GM23338 (cell line): ENCODE measurements around the gene MAPT. TPM values are rescaled to one million over a fixed set of nuclear protein-coding genes. Genes with fewer than 3 reads are reported as not detected.

Experiments used
- ATAC-seq: fragments of 200-7000 bp; cut with Tn5 transposase; 3 replicates; pipeline ENCODE4 v1.9.1; 2020
- DNase-seq: peaks from one replicate; pipeline ENCODE4 v3.0.0-alpha.2; 2015; ENCODE audit warnings: low spot score
- H2AFZ ChIP-seq: fragments of 200-600 bp; sonication (generic); 2 replicates; pipeline ENCODE4 v1.8.0; 2016; ENCODE audit warnings: antibody characterized with exemption, mild to moderate bottlenecking, moderate library complexity
- H3F3A ChIP-seq: fragments of 200-600 bp; sonication (generic); replicated peaks from 2 replicates; pipeline ENCODE4 v1.8.0; 2017; ENCODE audit warnings: antibody characterized with exemption, mixed run types, low read depth
- H3K27ac ChIP-seq: fragments of 200-600 bp; sonication (generic); 2 replicates; pipeline ENCODE4 v1.6.1; 2016; ENCODE audit warnings: low read depth
- H3K27me3 ChIP-seq: fragments of 200-600 bp; sonication (generic); 2 replicates; pipeline ENCODE4 v1.8.0; 2016; ENCODE audit warnings: mild to moderate bottlenecking, mixed run types, moderate library complexity; ENCODE audit not compliant: insufficient read depth
- H3K36me3 ChIP-seq: fragments of 200-600 bp; sonication (generic); 2 replicates; pipeline ENCODE4 v1.8.0; 2016; ENCODE audit warnings: mild to moderate bottlenecking; ENCODE audit not compliant: insufficient read depth
- H3K4me1 ChIP-seq: fragments of 200-600 bp; sonication (generic); 2 replicates; pipeline ENCODE4 v1.8.0; 2016; ENCODE audit warnings: mild to moderate bottlenecking, moderate library complexity; ENCODE audit not compliant: insufficient read depth
- H3K4me2 ChIP-seq: fragments of 200-600 bp; sonication (generic); 2 replicates; pipeline ENCODE4 v1.7.1; 2017; ENCODE audit warnings: mixed run types
- H3K4me3 ChIP-seq: fragments of 200-600 bp; sonication (generic); 2 replicates; pipeline ENCODE4 v1.6.1; 2016; ENCODE audit warnings: mixed run types
- H3K79me2 ChIP-seq: fragments of 200-600 bp; sonication (generic); replicated peaks from 2 replicates; pipeline ENCODE4 v1.8.0; 2017; ENCODE audit warnings: mild to moderate bottlenecking; ENCODE audit not compliant: insufficient read depth
- H3K9me2 ChIP-seq: fragments of 200-600 bp; sonication (generic); 2 replicates; pipeline ENCODE4 v1.8.0; 2017; ENCODE audit not compliant: insufficient read depth
- H4K20me1 ChIP-seq: fragments of 200-600 bp; sonication (generic); replicated peaks from 2 replicates; pipeline ENCODE4 v1.8.0; 2017; ENCODE audit warnings: mild to moderate bottlenecking; ENCODE audit not compliant: insufficient read depth
- H3K27ac Mint-ChIP-seq: 2 replicates; pipeline ENCODE4 v1.8.0; 2020; ENCODE audit warnings: inconsistent platforms, mild to moderate bottlenecking, moderate library complexity, mixed read lengths
- H3K27me3 Mint-ChIP-seq: 3 replicates; pipeline ENCODE4 v1.8.0; 2022; ENCODE audit warnings: low read depth, mild to moderate bottlenecking, moderate library complexity, mixed read lengths, inconsistent platforms; ENCODE audit not compliant: insufficient read depth, poor library complexity
- H3K36me3 Mint-ChIP-seq: 3 replicates; pipeline ENCODE4 v1.8.0; 2021; ENCODE audit warnings: low read depth, mild to moderate bottlenecking, inconsistent platforms, moderate library complexity, mixed read lengths
- H3K4me1 Mint-ChIP-seq: 3 replicates; pipeline ENCODE4 v1.8.0; 2020; ENCODE audit warnings: mild to moderate bottlenecking, inconsistent platforms, mixed read lengths
- H3K4me3 Mint-ChIP-seq: 3 replicates; pipeline ENCODE4 v1.8.0; 2021; ENCODE audit warnings: moderate library complexity, mild to moderate bottlenecking, inconsistent platforms, mixed read lengths
- H3K9me3 Mint-ChIP-seq: 3 replicates; pipeline ENCODE4 v1.8.0; 2020; ENCODE audit warnings: moderate library complexity, mild to moderate bottlenecking, inconsistent platforms, mixed read lengths
- CREB1 ChIP-seq: fragments of 250-450 bp; sonication (Bioruptor Pico); IDR thresholded peaks from 2 replicates; pipeline ENCODE4 v1.5.0; 2020; ENCODE audit warnings: low read depth, mild to moderate bottlenecking, moderate library complexity
- EZH2phosphoT487 ChIP-seq: fragments of 200-600 bp; sonication (generic); IDR thresholded peaks from one replicate; pipeline ENCODE4 v1.8.1; 2018; ENCODE audit warnings: antibody characterized with exemption; ENCODE audit not compliant: unreplicated experiment
- JUNB ChIP-seq: IDR thresholded peaks from one replicate; pipeline ENCODE4 v1.6.1; 2016; ENCODE audit warnings: antibody characterized with exemption; ENCODE audit not compliant: unreplicated experiment
- POLR2AphosphoS5 ChIP-seq: IDR thresholded peaks from 2 replicates; pipeline ENCODE4 v1.6.1; 2016; ENCODE audit warnings: antibody characterized with exemption, low read depth
- STAT1 ChIP-seq: IDR thresholded peaks from one replicate; pipeline ENCODE4 v1.6.1; 2016; ENCODE audit warnings: antibody characterized with exemption; ENCODE audit not compliant: unreplicated experiment
- ZNF114 ChIP-seq: fragments of 250-450 bp; sonication (Bioruptor Pico); IDR thresholded peaks from 2 replicates; pipeline ENCODE4 v1.5.0; 2020; ENCODE audit warnings: mild to moderate bottlenecking, moderate library complexity
- ZNF331 ChIP-seq: fragments of 250-450 bp; sonication (Bioruptor Pico); IDR thresholded peaks from 2 replicates; pipeline ENCODE4 v1.5.0; 2020; ENCODE audit warnings: low read depth, mild to moderate bottlenecking, moderate library complexity
- polyA plus RNA-seq: library from polyadenylated mRNA; unstranded; fragments of >200 nt; fragmentation: Nextera tagmentation; extraction: Ambion mirVana; gene quantifications from 2 replicates; pipeline ENCODE4 v1.2.1, GENCODE V29; 2016
- total RNA-seq: library from RNA; depleted of rRNA; stranded (reverse); fragments of >200 nt; shearing (Covaris generic); gene quantifications from 2 replicates; pipeline ENCODE4 v1.2.3, GENCODE V29; 2014
- TF ChIP-seq, protein P1 (sequence below), 2 experiments: fragments of 200-600 bp in 1 of 2; sonication (generic) in 1 of 2; conservative IDR thresholded peaks; 2 replicates each; pipeline versions ENCODE4 v1.5.1 to v1.6.1; 2016 to 2017; ENCODE audit warnings: antibody characterized with exemption in 2 of 2, low read depth in 2 of 2, mild to moderate bottlenecking in 2 of 2, moderate library complexity in 1 of 2
- TF ChIP-seq, protein P2 (sequence below): IDR thresholded peaks from one replicate; pipeline ENCODE4 v1.6.1; 2018; ENCODE audit warnings: antibody characterized with exemption; ENCODE audit not compliant: unreplicated experiment
- TF ChIP-seq, protein P3 (sequence below): fragments of 250-450 bp; sonication (Bioruptor Pico); IDR thresholded peaks from 2 replicates; pipeline ENCODE4 v1.5.0; 2020; ENCODE audit warnings: mild to moderate bottlenecking, moderate library complexity

The MAPT gene
- total and polyA plus RNA-seq, 2 experiments from 2014 or later = 1.1 to 2.1 TPM

DNA sequence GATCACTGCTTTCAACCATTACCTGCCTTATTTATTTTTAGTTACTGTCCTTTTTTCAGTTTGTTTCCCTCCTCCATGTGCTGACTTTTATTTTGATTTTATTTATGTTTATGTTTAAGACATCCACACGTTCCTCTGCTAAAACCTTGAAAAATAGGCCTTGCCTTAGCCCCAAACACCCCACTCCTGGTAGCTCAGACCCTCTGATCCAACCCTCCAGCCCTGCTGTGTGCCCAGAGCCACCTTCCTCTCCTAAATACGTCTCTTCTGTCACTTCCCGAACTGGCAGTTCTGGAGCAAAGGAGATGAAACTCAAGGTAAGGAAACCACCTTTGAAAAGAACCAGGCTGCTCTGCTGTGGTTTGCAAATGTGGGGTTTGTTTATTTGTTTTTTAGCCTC lies 95.4 kb downstream of the MAPT start (continued):
- no peak for TF ChIP-seq STAT1
- TF ChIP-seq JUNB = no peak
- no peak for TF ChIP-seq EZH2phosphoT487
- TF ChIP-seq ZNF114 (CRISPR knock-in tag) = no peak
- TF ChIP-seq ZNF331 = no peak

DNA sequence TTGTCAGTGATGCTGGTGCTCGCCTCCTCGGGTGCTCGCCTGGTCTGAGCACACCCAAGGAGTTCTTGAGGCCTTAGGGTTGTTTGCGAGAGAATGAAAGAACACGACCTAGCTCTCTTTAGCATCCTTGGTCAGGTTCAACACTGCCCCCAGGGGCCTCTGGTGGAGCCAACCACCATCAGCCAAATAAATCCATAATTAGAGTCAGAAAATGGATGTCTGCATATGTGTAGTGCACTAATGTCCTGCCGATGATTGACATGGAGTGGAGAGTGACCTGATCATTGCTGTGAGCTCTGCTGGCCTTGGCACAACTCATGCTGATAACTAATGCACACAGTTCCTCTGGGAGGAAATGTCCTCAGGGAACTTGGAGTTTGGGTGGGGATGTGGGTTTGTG lies 96.5 kb downstream of the MAPT start:
- no peak overlapping the region for H2AFZ ChIP-seq
- H3K9me2 ChIP-seq = no peaks in the 10 kb centered on the region
- no peak overlapping the region for H3K27ac ChIP-seq
- Mint-ChIP-seq H3K36me3 (no peaks in the 10 kb centered on the region), H3K4me1 (peaks cover 5% of the 10 kb centered on the region), H3K27ac (no peak overlapping the region), H3K4me3 (no peak overlapping the region), H3K9me3 (no peaks in the 10 kb centered on the region; the same call in 2 of the 3 replicates), H3K27me3 (peaks cover 8% of the 10 kb centered on the region)
- no peaks in the 10 kb centered on the region; the same call in 1 of the 2 replicates for H3K4me1 ChIP-seq
- no peaks in the 10 kb centered on the region for H3K36me3 ChIP-seq
- no peaks in the 10 kb centered on the region for H3K79me2 ChIP-seq
- no peaks in the 10 kb centered on the region for H3K27me3 ChIP-seq
- ATAC-seq = no peak
- no peak for TF ChIP-seq CREB1 (CRISPR knock-in tag)
- TF ChIP-seq, protein P1, sequence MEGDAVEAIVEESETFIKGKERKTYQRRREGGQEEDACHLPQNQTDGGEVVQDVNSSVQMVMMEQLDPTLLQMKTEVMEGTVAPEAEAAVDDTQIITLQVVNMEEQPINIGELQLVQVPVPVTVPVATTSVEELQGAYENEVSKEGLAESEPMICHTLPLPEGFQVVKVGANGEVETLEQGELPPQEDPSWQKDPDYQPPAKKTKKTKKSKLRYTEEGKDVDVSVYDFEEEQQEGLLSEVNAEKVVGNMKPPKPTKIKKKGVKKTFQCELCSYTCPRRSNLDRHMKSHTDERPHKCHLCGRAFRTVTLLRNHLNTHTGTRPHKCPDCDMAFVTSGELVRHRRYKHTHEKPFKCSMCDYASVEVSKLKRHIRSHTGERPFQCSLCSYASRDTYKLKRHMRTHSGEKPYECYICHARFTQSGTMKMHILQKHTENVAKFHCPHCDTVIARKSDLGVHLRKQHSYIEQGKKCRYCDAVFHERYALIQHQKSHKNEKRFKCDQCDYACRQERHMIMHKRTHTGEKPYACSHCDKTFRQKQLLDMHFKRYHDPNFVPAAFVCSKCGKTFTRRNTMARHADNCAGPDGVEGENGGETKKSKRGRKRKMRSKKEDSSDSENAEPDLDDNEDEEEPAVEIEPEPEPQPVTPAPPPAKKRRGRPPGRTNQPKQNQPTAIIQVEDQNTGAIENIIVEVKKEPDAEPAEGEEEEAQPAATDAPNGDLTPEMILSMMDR (conservative IDR thresholded peaks at IDR 0.05; ENCODE audit: low read depth in 2 of 2) = peak; percentile 16 to 23; a peak in 1 of 4 replicates
- no peaks in the 10 kb centered on the region for H4K20me1 ChIP-seq
- no peak overlapping the region for H3K4me3 ChIP-seq
- H3K4me2 ChIP-seq = no peak overlapping the region
- DNase-seq = no peak
- H3F3A ChIP-seq = no peaks in the 10 kb centered on the region

DNA sequence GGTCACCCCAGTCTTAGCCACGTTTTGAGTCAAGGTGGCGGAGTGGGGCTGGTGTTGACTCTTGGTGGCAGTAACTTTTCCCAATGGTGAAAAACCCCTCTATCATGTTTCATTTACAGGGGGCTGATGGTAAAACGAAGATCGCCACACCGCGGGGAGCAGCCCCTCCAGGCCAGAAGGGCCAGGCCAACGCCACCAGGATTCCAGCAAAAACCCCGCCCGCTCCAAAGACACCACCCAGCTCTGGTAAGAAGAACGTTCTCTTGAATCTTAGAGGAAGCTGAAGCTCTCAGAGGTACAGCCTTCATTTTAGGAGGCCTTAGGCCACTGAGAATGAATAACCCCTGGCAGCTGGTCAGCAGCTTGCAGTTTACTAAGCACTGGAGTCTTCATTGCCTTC lies 97.0 kb downstream of the MAPT start:
- Histone ChIP-seq H3K27me3 (no peaks in the 10 kb centered on the region), H3K4me1 (no peaks in the 10 kb centered on the region; the same call in 1 of the 2 replicates), H3K9me2 (no peaks in the 10 kb centered on the region), H2AFZ (no peak overlapping the region), H3K27ac (no peak overlapping the region), H3K4me3 (no peak overlapping the region), H3K36me3 (no peaks in the 10 kb centered on the region), H4K20me1 (no peaks in the 10 kb centered on the region), H3K4me2 (no peak overlapping the region), H3F3A (no peaks in the 10 kb centered on the region), H3K79me2 (no peaks in the 10 kb centered on the region)
- DNase-seq = no peak
- H3K36me3 Mint-ChIP-seq = no peaks in the 10 kb centered on the region
- ATAC-seq = no peak
- no peak overlapping the region for H3K4me3 Mint-ChIP-seq
- no peak overlapping the region for H3K27ac Mint-ChIP-seq
- H3K9me3 Mint-ChIP-seq = no peaks in the 10 kb centered on the region; the same call in 2 of the 3 replicates
- H3K4me1 Mint-ChIP-seq = peaks cover 5% of the 10 kb centered on the region
- H3K27me3 Mint-ChIP-seq = peaks cover 8% of the 10 kb centered on the region
- TF ChIP-seq, protein P2, sequence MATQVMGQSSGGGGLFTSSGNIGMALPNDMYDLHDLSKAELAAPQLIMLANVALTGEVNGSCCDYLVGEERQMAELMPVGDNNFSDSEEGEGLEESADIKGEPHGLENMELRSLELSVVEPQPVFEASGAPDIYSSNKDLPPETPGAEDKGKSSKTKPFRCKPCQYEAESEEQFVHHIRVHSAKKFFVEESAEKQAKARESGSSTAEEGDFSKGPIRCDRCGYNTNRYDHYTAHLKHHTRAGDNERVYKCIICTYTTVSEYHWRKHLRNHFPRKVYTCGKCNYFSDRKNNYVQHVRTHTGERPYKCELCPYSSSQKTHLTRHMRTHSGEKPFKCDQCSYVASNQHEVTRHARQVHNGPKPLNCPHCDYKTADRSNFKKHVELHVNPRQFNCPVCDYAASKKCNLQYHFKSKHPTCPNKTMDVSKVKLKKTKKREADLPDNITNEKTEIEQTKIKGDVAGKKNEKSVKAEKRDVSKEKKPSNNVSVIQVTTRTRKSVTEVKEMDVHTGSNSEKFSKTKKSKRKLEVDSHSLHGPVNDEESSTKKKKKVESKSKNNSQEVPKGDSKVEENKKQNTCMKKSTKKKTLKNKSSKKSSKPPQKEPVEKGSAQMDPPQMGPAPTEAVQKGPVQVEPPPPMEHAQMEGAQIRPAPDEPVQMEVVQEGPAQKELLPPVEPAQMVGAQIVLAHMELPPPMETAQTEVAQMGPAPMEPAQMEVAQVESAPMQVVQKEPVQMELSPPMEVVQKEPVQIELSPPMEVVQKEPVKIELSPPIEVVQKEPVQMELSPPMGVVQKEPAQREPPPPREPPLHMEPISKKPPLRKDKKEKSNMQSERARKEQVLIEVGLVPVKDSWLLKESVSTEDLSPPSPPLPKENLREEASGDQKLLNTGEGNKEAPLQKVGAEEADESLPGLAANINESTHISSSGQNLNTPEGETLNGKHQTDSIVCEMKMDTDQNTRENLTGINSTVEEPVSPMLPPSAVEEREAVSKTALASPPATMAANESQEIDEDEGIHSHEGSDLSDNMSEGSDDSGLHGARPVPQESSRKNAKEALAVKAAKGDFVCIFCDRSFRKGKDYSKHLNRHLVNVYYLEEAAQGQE = no peak
- TF ChIP-seq EZH2phosphoT487 (no peak), POLR2AphosphoS5 (no peak)
- TF ChIP-seq, protein P3, sequence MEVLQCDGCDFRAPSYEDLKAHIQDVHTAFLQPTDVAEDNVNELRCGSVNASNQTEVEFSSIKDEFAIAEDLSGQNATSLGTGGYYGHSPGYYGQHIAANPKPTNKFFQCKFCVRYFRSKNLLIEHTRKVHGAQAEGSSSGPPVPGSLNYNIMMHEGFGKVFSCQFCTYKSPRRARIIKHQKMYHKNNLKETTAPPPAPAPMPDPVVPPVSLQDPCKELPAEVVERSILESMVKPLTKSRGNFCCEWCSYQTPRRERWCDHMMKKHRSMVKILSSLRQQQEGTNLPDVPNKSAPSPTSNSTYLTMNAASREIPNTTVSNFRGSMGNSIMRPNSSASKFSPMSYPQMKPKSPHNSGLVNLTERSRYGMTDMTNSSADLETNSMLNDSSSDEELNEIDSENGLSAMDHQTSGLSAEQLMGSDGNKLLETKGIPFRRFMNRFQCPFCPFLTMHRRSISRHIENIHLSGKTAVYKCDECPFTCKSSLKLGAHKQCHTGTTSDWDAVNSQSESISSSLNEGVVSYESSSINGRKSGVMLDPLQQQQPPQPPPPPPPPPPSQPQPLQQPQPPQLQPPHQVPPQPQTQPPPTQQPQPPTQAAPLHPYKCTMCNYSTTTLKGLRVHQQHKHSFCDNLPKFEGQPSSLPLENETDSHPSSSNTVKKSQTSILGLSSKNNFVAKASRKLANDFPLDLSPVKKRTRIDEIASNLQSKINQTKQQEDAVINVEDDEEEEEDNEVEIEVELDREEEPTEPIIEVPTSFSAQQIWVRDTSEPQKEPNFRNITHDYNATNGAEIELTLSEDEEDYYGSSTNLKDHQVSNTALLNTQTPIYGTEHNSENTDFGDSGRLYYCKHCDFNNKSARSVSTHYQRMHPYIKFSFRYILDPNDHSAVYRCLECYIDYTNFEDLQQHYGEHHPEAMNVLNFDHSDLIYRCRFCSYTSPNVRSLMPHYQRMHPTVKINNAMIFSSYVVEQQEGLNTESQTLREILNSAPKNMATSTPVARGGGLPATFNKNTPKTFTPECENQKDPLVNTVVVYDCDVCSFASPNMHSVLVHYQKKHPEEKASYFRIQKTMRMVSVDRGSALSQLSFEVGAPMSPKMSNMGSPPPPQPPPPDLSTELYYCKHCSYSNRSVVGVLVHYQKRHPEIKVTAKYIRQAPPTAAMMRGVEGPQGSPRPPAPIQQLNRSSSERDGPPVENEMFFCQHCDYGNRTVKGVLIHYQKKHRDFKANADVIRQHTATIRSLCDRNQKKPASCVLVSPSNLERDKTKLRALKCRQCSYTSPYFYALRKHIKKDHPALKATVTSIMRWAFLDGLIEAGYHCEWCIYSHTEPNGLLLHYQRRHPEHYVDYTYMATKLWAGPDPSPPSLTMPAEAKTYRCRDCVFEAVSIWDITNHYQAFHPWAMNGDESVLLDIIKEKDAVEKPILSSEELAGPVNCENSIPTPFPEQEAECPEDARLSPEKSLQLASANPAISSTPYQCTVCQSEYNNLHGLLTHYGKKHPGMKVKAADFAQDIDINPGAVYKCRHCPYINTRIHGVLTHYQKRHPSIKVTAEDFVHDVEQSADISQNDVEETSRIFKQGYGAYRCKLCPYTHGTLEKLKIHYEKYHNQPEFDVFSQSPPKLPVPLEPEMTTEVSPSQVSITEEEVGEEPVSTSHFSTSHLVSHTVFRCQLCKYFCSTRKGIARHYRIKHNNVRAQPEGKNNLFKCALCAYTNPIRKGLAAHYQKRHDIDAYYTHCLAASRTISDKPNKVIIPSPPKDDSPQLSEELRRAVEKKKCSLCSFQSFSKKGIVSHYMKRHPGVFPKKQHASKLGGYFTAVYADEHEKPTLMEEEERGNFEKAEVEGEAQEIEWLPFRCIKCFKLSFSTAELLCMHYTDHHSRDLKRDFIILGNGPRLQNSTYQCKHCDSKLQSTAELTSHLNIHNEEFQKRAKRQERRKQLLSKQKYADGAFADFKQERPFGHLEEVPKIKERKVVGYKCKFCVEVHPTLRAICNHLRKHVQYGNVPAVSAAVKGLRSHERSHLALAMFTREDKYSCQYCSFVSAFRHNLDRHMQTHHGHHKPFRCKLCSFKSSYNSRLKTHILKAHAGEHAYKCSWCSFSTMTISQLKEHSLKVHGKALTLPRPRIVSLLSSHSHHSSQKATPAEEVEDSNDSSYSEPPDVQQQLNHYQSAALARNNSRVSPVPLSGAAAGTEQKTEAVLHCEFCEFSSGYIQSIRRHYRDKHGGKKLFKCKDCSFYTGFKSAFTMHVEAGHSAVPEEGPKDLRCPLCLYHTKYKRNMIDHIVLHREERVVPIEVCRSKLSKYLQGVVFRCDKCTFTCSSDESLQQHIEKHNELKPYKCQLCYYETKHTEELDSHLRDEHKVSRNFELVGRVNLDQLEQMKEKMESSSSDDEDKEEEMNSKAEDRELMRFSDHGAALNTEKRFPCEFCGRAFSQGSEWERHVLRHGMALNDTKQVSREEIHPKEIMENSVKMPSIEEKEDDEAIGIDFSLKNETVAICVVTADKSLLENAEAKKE (CRISPR knock-in tag) = no peak
